GM11168 (cell line): ENCODE data around the gene RDM1.
"Not testable (repeated sequence)": the region's sequence is repeated elsewhere in the genome, so short reads cannot be mapped to it uniquely, and the experiment has no call there.

ENCODE experiments used
- in situ Hi-C: fragments of 300-500 bp; cut with MboI; formaldehyde crosslinking; loops from one replicate; pipeline ENCODE4 v1.12.0; 2022; ENCODE audit warnings: low sequenced_read_pairs; ENCODE audit not compliant: unreplicated experiment

RDM1 gene

DNA sequence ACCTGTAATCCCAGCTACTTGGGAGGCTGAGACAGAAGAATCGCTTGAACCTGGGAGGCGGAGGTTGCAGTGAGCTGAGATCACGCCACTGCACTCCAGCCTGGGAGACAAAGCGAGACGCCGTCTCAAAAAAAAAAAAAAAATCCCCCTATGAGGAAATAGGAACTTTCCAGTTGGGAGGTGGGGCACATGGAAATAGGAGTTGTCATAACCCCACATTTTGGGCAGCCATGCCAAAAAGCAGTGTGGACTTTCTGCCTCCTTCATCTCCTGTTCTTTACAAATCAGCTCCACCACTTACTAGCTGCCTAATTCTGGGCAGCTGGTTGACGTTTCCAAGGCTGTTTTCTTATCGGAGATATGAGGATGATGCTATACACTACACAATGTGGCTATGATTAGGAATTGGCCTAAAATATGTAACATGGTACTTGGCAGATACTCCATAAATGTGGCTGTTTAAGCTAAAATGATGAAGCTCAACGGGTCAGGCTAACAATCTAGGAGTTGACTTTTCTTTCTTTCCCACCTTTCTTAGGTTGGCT lies 28.9 kb downstream of the RDM1 start:
- in situ Hi-C loops: no loop called here

- in situ Hi-C loops: no loop called here
These were observed 29.7 kb downstream of the RDM1 start for GRCh38 chr17:35900708-35901480.

DNA sequence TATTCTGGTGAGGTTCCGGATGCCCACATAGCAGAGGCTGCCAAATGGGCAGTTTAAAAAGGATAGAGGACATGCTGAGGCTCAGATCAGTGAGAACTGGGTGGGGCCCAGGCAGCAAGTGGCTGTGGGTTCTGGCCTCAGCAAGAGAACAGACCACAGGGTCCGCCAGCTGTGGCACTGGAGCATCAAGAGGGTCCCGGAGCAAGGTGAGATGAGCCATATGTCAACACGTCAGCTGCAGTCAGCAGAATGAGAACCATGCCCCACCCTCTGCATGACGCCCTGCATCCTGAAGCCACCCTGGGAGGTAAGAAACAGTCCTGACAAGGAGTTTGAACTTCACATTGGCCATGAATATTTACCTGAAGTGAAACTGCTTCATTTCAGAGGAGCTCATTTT lies 30.3 kb downstream of the RDM1 start:
- in situ Hi-C loops: no loop called here

DNA sequence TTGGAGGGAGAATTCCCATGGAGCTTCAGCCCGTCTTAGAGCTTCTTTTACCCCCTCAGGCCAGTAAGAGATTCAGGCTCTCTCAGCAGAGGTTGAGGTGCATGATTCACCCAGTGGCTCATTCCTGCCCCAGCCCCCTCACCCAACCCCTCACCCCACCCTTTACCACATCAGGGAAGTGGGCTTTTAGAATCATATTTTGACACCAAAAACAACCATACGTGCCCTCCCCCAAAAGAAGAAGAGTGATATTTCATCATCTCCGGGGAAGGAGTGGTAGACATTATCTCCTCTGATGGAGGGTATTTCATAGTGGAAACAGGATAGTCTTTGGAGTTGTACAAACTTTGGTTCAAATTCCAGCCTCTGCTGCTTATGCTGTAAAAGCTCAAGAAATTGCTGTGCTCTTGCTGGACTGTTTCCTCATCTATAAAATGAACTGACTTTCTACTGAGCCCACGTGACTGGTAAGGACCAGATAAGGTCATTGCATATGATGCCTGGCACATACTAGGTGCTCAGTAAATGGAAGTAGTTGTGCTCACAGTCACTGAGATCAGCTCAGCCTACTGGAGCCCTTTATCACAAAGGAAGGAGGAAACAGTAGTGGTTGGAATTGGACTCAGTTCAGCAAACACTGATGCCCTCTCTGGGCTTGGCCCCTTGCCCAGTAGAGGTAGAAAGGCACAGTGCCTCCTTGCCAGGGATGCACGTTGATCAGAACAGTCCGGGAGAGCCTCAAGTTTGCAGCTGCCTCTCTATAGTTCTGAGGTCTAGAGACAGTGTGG lies 32.1 kb downstream of the RDM1 start:
- in situ Hi-C loops: no loop called here

DNA sequence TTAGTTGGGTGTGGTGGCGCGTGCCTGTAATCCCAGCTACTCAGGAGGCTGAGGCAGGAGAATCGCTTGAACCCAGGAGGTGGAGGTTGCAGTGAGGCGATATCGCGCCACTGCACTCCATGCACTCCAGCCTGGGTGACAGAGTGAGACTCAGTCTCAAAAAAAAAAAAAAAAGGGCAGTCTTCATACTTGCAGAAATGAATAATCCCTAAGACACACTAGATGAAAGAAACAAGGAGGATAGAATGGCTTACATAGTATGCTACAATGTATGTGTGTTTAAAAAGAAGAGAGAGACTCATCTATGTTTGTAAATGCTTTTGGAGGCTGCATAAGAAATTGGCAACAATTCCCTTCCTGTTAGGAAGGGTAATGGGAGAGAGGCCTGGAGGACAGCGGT lies 32.8 kb downstream of the RDM1 start:
- in situ Hi-C loops: not testable (repeated sequence)

DNA sequence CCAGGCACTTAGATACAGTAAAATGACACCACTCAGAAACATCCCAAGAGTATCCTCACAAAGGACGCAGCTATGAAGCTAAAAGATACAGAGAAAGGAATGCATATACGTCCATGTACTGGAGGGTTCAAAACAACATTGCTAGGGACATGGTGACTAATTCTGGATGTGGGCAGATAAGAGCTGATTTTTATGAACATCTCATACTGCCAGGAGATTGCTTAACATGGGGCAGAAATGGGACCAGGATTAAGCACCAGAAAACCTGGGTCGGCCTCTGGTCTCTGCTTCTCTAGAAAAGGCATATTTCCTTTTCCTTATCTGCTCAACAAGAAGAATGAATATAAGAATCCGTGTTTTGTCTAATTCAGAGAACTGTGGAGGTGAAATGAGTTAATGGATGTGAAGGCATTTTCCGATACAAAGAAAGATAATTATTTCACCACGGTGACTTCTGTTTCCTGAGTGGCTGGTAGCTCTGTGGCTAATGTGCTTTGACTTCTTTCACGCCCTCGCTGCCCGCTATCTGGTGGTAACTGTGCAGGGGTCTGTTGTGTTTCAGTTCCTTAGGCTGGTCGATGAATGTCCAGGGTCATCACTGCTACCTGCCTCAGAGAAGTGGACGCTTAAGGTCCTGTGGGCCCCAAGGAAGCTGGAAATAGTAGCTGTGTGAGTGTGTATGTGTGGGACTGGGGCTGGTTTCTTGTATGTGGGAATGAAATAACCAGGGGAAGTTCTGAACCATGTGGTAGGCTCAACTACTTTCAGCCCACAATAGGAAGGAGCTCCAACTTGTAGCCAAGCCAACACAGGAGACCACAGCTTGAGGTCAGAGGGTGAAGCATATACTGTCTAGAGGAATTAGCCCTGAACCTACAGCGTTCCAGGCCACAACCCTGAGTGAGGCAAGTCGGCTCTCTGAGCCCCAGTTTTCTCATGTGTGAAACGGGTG lies 34.7 kb downstream of the RDM1 start:
- in situ Hi-C loops: no loop called here

DNA sequence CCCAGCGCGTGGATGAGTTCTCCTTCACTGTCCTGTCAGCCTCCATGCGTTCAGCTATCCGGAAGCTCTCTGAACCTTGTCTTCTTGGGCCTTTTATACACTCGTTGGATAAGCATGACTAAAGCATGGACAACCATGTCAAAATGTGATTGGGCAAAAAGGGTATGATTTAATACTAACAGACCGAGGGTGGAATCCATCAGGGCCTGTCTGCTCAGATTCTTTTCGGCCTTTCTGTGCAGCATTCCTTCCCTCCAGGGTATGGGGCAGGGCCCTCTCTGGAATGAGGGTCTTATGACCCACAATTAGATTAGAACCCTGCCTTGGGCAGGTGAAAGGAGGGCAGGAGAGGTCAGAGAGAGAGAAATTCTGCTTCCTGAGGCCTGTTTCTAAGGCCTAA lies 36.4 kb downstream of the RDM1 start:
- in situ Hi-C loops: no loop called here

DNA sequence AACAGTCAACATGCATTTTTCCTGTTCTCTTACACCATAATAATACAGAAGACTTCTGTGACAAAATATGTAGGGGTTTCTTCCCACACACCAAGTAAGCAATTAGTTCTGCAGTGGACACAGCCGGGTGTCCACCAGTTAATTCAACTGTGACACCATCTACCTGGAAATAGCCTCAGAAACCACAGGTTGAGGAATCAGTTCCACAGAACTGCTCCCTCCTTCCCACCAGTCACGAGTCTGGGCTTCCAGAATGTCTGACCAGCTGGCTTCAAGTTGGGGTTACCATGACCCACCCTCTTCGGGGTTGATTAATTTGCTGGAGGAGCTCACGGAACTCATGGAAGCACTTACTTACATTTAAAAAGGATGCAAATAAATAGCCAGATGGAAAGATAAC lies 36.8 kb downstream of the RDM1 start:
- in situ Hi-C loops: no loop called here

DNA sequence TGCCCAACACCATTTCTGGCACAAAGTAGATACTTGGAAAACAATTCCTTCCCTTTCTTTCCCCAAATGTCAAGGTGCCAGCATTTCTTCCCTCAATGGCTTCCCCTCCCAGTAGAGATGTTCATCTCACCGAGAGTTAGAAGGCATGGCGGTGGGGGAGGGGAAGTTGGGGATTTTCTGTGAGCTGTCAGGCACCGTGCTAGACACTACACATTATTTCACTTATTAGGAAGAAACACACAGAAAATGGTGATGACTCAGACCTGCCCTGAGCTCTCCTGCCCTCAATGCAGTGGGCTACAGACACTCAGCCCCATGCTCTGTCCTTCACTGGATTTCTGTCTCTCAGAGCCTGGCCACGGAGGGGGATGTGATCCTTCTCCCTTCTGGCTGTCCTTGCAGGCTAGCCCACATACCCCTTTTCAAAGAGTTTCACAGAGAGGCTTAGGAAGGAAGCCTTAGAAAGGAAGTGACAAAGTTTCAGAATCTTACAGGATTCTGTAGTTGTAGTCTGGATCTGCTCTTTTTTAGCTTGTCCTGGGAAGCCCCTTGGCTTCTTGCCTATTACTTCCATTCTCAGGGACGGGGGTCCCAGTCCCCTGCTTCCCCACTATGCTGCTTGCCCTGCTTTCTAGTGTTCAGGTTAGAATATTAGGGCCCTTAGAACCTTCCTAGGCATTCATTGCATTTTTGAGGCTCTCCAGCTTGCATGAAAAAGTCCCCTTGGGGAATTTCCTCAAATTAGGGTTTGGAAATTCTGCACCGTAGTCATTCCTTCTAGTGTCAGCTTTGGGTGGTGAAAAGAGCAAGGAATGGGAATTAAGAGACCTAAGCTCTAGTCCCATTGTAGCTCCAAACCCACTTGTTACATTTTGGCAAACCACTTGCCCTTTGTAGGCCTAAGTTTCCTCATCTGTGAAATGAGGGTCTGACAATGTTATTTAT lies 38.2 kb downstream of the RDM1 start:
- in situ Hi-C loops: no loop called here

GRCh38 chr17:35891269-35891668 lies 39.3 kb downstream of the RDM1 start:
- in situ Hi-C loops: no loop called here

GRCh38 chr17:35890774-35891155 lies 39.8 kb downstream of the RDM1 start:
- in situ Hi-C loops: no loop called here

DNA sequence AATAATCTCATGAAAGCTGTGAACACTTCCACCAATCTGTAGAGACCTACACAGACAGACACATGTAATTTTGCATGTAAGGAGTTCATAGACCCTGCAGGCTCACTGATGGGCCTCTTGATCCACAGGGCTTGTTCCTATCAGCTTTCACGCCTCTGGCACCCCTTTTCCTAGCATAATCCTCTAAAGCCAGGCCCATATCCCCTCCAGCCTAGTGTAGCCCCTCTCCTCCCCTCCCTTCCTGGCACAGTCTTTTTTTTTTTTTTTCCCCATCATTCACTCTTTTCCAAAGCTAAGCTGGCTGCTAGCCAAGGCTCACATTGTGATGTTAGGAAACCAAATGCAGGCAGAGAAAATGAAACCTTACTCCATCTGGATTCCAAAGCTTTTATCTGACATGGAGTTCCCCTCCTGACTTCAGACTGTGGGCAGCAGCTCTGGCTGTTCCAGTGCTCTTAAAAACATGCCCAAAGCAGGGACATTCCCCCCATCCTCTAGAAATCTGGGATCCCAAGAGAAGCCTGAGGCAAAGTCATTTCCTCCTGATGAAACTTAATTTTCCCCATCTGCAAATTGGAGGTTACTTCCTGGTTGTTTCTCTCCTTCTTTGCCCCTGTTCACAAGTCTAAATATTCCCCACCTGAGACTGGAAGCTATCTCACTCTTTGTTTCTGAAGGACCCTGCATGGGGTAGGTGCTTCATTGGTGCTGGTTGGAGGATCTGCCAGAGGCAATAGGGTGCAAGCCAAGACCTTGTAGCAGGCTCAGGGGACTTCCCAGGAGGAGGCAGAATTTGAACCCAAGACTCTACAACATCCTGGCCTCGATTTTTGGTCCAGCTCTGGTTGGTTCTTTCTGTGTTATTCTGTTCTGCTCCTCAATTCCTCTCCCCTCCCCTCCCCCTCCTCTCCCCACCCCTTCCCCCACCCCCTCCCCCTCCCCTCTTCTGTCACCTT lies 40.5 kb downstream of the RDM1 start:
- in situ Hi-C loops: no loop called here

- in situ Hi-C loops: no loop called here
These were observed 41.3 kb downstream of the RDM1 start for GRCh38 chr17:35889241-35889640.

GRCh38 chr17:35879773-35880654 lies 50.6 kb downstream of the RDM1 start, which contains the start of gene CCL5:
Gene CCL5, minus strand, starts transcription at chr17:35880360.
- in situ Hi-C loops: no loop called here

- in situ Hi-C loops: no loop called here
These were observed 52.2 kb downstream of the RDM1 start for GRCh38 chr17:35878361-35878760.

- in situ Hi-C loops: no loop called here
These were observed 53.1 kb downstream of the RDM1 start for GRCh38 chr17:35877345-35878029.

- in situ Hi-C loops: no loop called here
These were observed 54.0 kb downstream of the RDM1 start for GRCh38 chr17:35876534-35876933.
